Measurements from ENCODE around the gene LMTK2. TPM values are rescaled to one million over a fixed set of nuclear protein-coding genes. Genes with fewer than 3 reads are reported as not detected.

Gene LMTK2
- total RNA-seq, 1 experiment from 2014 or later, result 17.8 TPM

- H3K27ac ChIP-seq (ENCODE audit: low read depth, low read length), result no peak overlapping the region
- RAD21 ChIA-PET (ENCODE audit: low non-redundant PET in 1 of 2, low total read pairs in 2 of 2, uncharacterized antibody in 2 of 2, unreplicated experiment in 2 of 2), result no interaction called here
- H3K27me3 ChIP-seq (ENCODE audit: insufficient read depth, low read length), result no peaks in the 10 kb centered on the region
- no peaks in the 10 kb centered on the region for H3K9me3 ChIP-seq (ENCODE audit: control insufficient read depth in 1 of 2, insufficient read depth in 1 of 2, low read depth in 1 of 2, low read length in 2 of 2)
- DNase-seq (ENCODE audit: low read depth, low spot score), result no peak
- no TSS peak for BruUV-seq (replicated peaks)
- no peaks in the 10 kb centered on the region for H3K4me1 ChIP-seq (ENCODE audit: control insufficient read depth in 1 of 2, insufficient read depth in 2 of 2, low read length in 2 of 2)
- H2AFZ ChIP-seq (ENCODE audit: low read depth, low read length, poor library complexity, severe bottlenecking), result no peak overlapping the region
- H4K20me1 ChIP-seq (ENCODE audit: insufficient read depth), result no peaks in the 10 kb centered on the region
- H3K4me3 ChIP-seq (replicated peaks in 1 of 2; ENCODE audit: low read depth in 1 of 2, low read length in 2 of 2), result no peak overlapping the region
- ATAC-seq, result no peak
- H3K9ac ChIP-seq (ENCODE audit: low read length), result no peak overlapping the region
- intact Hi-C loops (cut with micrococcal nuclease), result no loop called here
- H3K79me2 ChIP-seq (ENCODE audit: insufficient read depth, low read length), result no peaks in the 10 kb centered on the region
- no peaks in the 10 kb centered on the region; a peak in 1 of 4 replicates for H3K36me3 ChIP-seq (ENCODE audit: control insufficient read depth in 1 of 2, insufficient read depth in 2 of 2, low read length in 2 of 2)
- CTCF ChIA-PET, result no interaction called here
- TF ChIP-seq YY1 (IDR thresholded peaks at IDR 0.05; ENCODE audit: extremely low read depth, insufficient replicate concordance, low read depth, low read length) (no peak), TCF7L2 (IDR thresholded peaks at IDR 0.05; ENCODE audit: borderline replicate concordance, extremely low read depth, insufficient read depth, insufficient read length) (no peak), POLR2A (IDR thresholded peaks at IDR 0.05; ENCODE audit: borderline replicate concordance, extremely low read depth, insufficient read depth, insufficient read length) (no peak), CEBPB (IDR thresholded peaks at IDR 0.05; ENCODE audit: low read depth) (no peak), ZNF274 (IDR thresholded peaks at IDR 0.05; ENCODE audit: low read depth, low read length) (no peak), RAD21 (IDR thresholded peaks at IDR 0.05; ENCODE audit: low read depth) (no peak), SRF (IDR thresholded peaks at IDR 0.05; ENCODE audit: low read depth) (no peak)
- TF ChIP-seq, protein P1, sequence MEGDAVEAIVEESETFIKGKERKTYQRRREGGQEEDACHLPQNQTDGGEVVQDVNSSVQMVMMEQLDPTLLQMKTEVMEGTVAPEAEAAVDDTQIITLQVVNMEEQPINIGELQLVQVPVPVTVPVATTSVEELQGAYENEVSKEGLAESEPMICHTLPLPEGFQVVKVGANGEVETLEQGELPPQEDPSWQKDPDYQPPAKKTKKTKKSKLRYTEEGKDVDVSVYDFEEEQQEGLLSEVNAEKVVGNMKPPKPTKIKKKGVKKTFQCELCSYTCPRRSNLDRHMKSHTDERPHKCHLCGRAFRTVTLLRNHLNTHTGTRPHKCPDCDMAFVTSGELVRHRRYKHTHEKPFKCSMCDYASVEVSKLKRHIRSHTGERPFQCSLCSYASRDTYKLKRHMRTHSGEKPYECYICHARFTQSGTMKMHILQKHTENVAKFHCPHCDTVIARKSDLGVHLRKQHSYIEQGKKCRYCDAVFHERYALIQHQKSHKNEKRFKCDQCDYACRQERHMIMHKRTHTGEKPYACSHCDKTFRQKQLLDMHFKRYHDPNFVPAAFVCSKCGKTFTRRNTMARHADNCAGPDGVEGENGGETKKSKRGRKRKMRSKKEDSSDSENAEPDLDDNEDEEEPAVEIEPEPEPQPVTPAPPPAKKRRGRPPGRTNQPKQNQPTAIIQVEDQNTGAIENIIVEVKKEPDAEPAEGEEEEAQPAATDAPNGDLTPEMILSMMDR (IDR thresholded peaks at IDR 0.05 in 2 of 3, conservative IDR thresholded peaks at IDR 0.05 in 1 of 3; ENCODE audit: borderline replicate concordance in 1 of 3, insufficient read depth in 1 of 3, low read depth in 2 of 3, low read length in 2 of 3), result no peak
- TF ChIP-seq, protein P2, sequence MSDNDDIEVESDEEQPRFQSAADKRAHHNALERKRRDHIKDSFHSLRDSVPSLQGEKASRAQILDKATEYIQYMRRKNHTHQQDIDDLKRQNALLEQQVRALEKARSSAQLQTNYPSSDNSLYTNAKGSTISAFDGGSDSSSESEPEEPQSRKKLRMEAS (IDR thresholded peaks at IDR 0.05), result no peak
- POLR2A ChIA-PET, result no interaction called here
- no peaks in the 10 kb centered on the region for H3K9me2 ChIP-seq (ENCODE audit: insufficient read depth)
- no peak overlapping the region for H3K4me2 ChIP-seq (ENCODE audit: low read length)
Measured at GRCh38 chr7:98238076-98238475, 131.4 kb downstream of the LMTK2 start.

Measured in HCT116 (cell line).